Astrocyte (in vitro differentiated cells and primary cell): ENCODE measurements around the gene ORC1.

Experiments
- CTCF ChIP-seq: IDR thresholded peaks from 2 replicates; pipeline ENCODE4 v1.5.1; 2011; ENCODE audit warnings: low read depth, mild to moderate bottlenecking, inconsistent platforms, low read length, moderate library complexity; ENCODE audit not compliant: insufficient read depth
- EZH2 ChIP-seq: IDR thresholded peaks from 2 replicates; pipeline ENCODE4 v1.6.1; 2012; ENCODE audit warnings: mild to moderate bottlenecking, low read length, inconsistent platforms; ENCODE audit not compliant: insufficient read depth

DNA sequence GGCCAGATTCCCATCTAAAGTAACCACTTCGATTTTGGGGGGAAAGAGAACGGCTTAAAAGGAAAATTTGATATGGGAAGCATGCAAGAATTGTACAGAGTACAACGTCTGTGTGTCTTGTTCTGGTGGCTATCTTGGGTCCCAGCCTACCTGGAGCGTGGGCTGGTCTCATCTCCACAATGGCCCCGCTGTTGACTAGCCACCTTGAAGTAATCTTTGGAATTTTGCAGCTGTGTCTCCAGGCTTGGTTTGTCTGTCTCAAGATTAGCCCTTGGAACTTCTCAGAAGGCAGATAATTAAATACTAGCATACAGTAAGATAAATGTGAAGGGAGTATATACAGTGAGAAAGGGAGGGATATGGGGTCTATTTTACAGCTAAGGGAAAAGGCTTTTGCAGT, 37.0 kb downstream of the ORC1 start:
- TF ChIP-seq CTCF (no peak), EZH2 (no peak)
